HCT116 (cell line): ENCODE data around the gene CEP57.

Experiments used
- POLR2A ChIP-seq: IDR thresholded peaks from 2 replicates; pipeline ENCODE4 v1.7.0; 2011; ENCODE audit warnings: borderline replicate concordance; ENCODE audit not compliant: insufficient read depth, insufficient read length; ENCODE audit errors: extremely low read depth
- RAD21 ChIP-seq: IDR thresholded peaks from 2 replicates; pipeline ENCODE4 v1.6.1; 2012; ENCODE audit warnings: low read depth, mild to moderate bottlenecking
- SP1 ChIP-seq: IDR thresholded peaks from 2 replicates; pipeline ENCODE4 v1.6.1; 2012; ENCODE audit warnings: low read depth

GRCh38 chr11:95867105-95867504 is 76.8 kb downstream of the CEP57 start:
- TF ChIP-seq POLR2A: no peak
- no peak for TF ChIP-seq SP1
- TF ChIP-seq RAD21: no peak
